Activated T-cell treated with anti-CD3 and anti-CD28 coated beads for 4 hours (primary cell): ENCODE results near the gene CNMD.

ENCODE experiments used
- DNase-seq: peaks from one replicate; pipeline ENCODE4 v3.0.0-alpha.2; 2020

CNMD gene

DNA sequence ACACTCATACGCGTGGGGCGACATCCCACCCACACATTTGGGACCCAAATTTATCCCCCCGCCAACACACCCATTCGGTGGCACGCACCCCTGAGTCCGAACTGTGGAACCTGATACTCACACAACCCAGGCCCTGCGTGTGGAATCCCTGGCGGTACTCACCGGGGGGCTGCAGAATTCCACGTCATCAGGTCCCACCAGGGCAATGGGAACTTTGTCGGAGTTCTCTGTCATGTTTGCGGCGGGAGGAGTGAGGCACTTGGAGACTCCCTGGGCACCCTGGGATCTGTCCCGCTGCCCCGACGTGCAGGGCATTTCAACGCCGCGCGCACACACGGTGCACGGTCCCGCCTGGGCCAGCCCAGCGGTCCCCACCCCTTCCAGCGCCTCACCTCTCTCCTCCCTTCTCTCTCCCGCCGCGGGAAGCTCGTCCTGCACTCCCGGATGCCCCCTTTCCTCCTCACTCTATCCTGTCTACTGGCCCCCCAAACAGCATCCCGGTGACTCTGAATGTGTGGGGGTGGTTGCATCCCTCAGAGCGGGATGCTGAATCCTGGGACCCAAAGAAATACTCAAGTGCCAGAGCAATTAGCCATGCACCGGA is at the start of gene CNMD:
Gene CNMD, minus strand, starts transcription at position 353 of the 604 bp plus-strand sequence. Its CDS starts 119 bp downstream, at position 234.
- DNase-seq, result no peak

DNA sequence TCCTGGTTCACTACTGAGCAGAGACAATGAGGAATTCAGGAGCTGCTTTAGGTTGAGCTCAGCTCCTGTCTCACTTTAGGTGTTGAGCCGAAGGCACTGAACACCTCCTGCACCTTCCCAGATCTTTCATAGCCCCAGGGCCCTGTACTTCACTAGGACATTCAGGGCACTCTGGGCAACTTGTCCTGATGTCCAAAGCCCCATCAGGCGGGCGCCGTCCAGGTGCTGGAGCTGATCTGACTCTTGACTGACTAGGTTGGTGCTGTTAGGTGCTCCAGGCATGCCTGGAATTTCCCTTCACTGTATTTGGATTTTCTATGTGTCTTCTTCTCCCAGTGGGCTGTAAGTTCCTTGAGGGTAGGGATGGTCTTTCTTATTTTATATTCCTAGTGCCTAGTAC is 48.4 kb upstream of the CNMD start:
- no peak for DNase-seq

DNA sequence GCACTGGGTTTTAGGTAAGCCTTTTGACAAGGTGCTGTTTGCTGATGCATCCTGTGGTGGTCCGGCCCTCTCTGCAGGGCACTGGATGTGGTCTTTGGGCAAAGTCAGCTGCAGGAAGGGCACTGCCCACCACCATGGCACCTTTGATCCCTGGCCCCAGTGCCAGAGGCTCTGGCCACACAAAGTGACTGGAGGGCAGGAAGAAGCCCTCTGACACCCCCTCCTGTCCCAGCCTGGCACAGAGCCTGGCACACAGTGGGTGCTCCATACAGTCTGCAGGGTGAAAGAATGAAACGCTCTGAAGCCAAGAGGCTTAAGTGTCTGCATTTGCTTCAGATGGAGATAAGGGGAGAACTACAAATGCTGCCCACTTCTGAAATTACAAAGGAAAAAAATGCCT is 47.6 kb upstream of the CNMD start:
- DNase-seq, result no peak

DNA sequence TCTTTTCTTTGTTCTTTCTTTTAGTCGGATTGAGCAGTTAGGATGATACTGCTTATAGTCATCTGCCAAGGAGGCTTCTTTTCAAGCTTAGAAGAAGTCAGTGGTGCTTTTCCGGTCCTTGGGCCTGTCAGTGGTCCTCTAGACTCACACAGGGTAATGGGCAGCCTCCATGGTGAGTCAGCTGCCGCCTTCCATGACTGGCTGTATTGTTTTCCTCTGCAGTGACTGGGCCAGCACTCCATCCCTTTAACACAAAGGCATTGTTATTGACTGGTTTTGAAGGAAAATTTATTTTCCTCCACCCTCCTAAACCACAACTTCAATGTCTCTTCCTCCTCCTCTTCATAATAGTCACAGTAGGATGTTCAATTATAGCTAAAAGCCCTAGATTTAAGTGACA is 47.1 kb upstream of the CNMD start:
- no peak for DNase-seq

DNA sequence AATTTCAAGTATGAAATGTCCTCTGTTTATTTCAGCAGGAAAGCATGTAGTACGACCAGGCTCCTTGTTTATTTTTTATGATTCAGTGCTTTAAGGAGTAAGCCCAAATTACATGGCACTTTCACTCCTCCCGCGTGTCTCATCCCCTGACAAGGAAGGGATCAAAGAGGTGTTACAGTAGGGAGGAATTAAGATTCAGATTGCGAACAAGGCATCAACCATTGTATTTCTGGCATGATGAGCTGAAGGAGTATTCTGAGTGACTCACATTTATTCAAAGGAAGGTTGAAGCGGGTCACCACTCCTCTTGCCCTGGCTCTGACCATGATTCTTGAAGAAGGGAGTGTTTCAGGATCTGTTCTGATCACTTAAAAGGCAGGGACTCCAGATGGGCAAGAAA is 46.1 kb upstream of the CNMD start:
- DNase-seq, result no peak

DNA sequence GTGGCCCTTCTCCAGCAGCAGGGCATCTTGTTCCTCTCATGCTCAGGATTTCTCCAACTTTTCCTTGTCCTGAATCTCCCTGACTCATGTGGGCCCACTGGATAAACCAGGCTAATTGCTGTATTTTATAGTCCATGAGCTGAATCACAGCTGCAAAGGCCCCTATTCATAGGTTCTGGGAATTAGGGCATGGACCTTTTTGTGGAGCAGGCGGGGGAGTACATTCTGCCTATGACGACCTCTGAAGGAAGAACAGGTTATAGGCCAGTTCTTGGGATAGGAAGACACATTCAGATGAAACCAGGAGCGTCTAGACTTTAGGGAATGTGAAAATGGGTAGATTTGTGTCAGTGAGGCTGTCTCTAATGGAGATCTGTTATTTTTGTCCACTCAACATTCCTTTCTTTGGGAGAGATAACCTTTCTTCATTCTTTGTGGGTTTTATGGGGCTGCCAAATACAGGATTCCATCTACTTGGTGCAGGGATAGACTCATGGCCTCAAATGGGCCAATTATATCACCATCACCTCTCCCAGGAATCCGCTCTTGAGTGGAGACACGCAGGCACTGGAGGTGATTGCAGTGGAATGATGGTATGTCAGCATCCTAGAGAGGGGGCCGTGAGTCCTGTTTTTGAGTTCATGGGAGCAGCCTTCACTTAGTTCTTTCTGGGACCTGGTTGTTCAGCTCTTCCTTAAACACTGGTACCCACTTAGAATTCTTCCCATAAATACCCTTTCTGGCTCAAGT is 45.1 kb upstream of the CNMD start:
- no peak for DNase-seq

DNA sequence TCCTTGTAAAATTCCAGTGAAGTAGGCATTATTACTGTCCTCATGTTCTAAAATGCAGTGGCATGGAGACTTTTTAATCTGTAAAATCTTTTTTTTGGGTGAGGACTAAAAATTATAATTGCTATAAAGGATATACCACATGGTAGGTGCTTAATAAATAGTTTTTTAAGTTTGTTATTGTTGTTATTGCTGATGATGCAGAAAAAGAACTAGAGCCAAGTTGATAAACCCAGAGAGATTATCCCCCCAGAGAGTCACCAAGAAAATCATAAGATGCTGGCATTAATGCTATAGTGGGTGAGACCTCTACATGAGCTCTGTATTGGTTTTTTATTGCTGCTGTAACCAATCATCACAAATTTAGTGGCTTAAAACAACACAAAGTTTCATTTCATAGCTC is 44.3 kb upstream of the CNMD start:
- DNase-seq, result no peak

DNA sequence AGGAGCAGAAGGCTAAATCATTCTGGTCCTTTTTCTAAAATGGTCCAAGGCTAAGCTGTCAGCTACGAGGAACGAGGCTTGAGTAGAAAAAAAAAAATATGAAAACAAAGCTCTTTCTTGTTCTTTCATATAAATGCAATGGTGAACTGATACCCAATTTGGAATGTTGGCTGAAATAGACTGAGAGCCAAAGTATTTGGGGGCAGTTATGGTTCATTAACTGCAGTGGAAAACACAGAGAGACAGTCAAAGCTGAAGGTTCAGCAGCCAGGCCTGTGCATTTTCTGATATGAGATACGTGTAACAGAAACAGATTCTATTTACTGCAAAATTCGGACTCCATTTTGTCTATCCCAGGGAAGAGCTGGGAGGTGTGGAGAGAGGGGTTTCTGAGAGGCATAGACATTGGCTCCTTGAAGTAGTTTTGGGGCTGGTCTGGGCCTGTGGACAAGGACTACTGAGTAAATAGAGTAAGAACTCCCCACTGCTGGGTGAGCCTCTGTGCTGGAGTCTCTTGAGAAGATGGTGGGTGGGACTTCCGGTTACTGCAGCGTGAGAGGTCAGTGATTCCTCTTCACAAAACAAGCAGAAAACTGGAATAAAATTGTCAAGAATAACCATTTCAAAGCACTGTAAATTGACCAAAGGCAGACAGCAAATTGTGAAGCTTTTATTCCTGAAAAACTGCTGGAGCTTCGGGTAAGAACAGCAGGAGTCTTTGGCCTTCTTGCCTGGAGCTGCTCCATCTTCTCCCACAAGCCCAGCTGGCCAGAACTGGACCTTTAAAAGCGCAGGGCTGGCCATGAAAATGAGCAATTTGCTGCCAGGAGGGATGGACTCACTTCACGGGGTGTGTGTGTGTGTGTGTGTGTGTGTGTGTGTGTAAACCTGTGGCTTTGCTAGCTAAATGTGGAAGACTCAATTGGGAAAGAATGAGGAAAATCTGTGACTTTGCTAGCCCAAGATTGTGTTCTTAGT is 43.1 kb upstream of the CNMD start:
- no peak for DNase-seq

DNA sequence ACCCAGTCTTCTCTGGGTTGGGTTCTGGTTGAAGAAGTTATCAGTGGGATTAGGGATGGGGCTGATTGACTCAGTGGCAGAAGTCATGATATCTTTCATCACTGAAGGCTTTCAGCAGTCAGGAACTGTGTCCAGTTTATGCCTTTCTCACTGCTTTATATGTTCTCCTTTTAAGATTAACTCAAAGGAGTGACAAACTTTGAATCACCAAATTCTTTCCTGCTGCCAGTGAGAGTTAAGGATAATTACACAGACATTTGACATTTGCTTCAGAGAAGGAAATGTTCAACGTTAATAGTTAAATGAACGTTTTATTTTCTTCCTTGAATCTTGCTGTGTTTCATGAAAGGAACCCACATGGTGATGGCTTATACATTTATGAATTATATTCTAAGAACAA is 41.0 kb upstream of the CNMD start:
- DNase-seq, result no peak

DNA sequence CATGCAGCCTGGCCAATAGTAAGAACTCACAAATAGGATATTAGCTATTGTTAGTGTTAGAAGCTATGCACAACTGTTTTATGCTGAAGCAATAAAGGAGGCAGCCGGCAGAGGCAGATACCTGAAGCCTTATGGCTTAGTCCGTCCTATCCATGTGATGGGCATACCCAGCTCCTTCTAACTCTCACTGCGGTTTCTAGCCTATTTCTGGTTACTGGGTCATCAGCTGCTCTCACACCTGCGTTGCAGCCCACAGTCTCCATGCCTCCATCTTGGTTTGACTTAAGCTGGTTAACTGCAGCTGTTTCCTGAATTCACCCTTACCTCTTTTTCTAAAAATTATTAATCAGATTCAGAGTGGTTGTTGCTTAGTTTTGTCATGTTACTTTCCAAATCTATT is 40.5 kb upstream of the CNMD start:
- no peak for DNase-seq

DNA sequence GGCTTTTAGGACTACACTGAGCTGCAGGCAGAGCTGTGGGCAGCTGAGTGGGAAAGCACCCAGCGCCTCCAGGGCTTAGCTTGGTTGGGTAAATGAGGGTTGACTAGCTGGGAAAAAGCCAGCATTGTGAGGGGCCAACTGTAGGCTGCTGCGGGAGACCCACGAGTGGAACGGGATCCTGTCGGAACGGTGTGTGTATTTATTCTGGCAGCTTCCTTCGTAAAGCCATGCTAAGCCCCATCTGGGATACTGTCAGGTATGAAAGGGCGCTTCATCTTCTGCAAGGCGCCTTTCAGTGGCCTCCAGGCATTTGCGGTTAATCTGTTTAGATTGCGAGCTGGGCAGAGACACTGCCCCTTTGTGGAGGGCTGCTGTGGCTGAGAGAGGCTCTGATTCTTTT is 39.5 kb upstream of the CNMD start:
- no peak for DNase-seq

DNA sequence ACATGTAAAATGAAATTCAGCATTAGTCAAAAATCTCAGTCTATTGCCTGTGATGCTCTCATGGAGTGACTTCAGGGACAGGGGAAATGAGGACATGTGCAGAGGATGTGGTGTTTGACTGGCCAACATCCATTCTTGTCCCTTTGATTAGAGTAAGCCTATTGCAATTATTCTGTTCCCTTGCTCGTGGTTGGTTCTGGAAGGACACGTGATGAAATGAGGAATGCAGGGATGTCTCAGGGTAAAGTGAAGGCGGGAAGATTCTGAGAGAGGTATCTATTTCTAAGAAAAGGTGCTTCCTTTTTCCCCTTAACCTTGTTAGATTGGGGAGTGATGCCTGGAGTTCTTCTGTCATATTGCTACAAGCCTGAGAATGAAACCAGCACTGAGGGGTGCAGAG is 37.1 kb upstream of the CNMD start:
- no peak for DNase-seq

DNA sequence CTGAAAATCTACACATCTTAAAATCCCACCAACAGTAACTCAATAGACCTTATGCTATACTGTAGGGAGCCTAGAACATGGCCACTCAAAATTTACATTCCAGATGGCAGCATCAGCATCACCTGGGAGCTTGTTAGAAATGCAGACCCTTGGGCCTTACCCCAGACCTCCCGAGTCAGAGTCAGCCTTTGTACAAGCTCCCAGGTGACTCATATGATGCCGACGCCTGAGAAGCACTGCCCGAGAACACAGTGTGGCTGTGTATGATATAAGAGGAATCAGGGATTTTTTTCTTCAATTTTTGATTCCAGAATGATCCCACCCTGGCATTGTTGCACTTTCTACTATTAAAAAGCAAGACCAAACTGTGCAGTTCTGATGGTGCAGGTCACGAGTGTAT is 35.9 kb upstream of the CNMD start:
- DNase-seq, result no peak

DNA sequence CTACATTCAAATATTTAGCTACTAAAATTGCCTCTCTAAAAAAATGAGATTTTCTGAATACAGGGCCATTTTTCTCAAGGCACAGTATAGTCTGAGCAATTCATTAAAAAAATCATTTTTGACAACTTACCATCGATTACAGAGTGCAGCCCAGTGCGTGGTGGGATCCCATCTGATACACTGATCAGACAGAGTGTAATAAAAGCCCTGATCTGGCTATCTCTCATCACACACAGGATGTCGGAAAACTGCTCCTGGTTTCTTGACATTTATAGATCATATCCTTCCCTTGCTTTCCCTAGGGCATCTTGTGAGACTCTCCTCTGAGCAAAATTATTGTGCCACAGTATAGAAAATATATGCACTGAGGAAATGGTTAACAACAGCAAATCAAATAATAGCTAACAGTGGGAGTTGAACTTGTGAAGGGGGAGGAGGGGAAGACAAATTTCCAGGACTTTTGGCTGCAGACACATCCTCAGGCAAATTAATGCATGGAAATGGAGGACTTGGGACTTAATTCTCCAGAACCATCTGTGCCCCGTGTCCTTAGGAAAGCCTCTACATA is 28.4 kb upstream of the CNMD start:
- no peak for DNase-seq

DNA sequence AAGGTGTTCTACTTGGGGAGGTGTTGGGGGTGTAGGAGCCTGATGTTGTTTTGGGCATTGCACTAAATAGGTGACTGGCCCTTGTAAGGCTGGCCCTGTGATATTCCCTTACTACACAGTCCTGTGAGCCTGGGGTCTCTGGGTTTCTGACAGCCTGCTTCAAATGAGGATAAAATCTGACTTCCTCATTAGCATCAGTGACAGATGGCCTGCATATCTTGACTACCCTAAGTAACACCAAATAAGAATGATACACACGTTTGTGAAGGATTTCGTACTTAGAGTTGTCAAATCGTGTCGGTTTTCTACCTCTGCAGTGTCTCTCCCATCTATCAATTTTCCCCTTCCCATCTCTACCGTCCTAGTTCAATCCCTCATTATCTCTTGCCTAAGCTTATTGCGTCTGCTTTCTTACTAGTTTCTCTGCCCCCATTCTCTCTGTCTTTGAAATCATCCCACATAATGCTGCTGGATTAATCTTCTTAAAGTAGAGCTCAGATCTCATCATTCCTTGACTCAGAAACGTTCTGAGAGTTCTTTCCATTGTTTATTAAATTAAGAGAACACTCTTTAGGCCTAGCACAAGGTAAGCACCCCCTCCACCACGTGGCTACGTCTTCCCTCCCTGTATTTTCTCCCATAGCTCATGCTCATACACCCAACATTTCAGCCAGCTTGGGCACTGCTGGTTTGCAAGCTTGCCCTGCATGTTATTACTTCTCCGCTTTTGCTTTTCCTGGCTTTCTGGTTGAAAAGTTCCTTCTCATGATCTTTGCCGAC is 26.2 kb upstream of the CNMD start:
- DNase-seq, result no peak

DNA sequence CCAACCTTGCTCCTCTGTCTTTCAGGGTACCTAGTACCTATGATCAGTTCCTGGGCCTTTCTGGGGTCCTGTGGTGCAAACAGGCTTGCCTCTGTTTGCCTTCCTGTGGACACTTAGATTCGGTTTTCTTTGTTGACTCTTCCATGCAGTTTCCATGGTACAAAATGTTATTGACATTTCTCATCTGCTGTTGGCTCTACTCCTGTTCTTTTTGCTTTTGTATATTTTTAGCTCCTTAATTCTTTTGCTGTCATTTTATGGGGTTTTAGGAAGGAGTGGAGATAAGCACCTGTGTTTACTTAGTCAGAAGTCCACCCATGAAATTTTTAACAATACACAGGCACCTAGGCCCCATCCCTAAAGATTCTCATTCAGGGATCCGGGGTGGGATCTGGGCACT is 20.5 kb upstream of the CNMD start:
- no peak for DNase-seq

DNA sequence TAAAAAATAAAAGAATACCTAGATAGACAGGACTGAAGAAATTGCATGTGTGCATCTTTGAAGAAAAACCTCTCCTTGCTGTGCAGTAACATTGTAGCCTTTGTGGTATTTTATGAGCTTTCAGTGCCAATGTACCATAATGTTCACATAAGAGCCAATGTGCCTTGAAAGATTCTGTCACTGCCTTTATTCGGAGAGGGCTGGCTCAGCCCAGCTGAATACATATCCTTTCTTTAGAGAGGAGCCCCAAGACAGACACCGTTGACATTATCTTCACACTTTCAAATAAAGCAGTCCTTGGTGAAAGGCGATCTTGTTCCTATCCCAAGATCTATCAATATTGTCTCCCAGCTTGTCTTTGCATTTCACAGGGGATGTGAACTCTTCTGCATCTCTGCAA is 18.5 kb upstream of the CNMD start:
- no peak for DNase-seq

DNA sequence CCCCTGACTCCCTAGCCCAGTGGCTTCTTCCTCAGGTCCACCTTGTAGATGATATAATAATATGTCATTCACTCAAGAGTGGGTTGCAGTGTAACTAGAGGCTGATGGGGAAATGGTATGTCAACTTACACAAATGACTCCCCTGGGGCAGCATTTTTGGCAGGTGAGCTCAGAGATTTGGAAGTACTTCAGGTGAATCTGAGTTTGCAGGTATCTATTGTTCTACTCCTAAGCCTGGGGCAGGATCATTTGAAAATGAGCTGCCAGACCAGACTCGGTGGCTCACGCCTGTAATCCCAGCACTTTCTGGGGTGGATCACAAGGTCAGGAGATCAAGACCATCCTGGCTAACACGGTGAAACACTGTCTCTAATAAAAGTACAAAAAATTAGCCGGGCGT is 11.6 kb upstream of the CNMD start:
- no peak for DNase-seq

DNA sequence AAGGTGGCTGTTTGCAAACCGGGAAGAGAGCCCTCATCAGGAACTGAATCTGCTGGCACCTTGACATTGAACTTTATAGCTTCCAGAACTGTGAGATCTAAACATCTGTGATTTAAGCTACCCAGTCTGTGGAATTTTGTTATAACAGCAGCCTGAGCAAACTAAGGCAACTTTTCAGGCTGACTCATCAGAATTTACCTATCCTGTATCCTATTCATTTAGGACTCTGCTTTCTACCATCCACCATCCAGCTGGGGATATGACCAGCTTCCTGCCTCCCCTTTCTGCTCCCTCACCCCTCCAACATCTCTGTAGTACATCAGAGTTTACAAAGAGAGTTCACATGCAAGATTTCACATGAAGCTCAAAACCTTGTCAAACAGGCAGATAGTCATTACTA is 11.1 kb upstream of the CNMD start:
- DNase-seq, result no peak

DNA sequence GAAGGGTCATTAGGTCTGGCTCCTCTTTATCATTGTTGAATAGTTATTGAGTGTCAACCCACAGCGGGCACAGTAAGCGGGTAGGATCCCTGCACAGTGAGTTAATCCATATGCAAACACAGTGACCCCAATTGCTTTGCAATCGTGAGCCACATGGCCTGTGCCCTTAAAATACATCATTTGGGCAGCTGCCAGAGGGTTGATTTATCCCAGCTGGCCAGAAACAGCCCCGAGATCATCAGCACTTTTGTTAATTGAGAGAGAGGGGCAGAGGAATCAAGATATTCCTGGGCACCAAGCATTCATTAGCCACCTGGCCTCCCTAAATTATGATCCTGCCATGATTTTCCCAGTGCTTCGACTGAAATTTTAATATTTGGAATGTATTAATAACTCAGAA is 9.8 kb upstream of the CNMD start:
- no peak for DNase-seq

DNA sequence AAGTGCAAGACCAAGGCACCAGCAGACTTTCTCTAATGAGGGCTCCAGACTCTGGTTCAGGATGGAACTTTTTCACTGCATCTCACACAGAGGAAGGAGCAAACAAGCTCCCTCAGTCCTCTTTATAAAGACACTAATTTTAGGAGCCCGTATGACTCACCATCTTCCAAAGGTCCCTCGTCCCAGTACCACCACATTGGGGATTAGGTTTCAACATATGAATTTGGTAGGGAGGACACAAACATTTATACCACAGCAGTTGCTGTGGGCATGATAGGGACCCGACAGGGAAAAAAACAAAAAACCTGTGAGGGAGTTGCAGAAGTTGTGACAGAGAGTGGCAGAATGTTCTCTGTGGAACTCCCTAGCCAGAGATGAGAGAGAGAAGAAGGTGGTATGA is 6.5 kb upstream of the CNMD start:
- no peak for DNase-seq

DNA sequence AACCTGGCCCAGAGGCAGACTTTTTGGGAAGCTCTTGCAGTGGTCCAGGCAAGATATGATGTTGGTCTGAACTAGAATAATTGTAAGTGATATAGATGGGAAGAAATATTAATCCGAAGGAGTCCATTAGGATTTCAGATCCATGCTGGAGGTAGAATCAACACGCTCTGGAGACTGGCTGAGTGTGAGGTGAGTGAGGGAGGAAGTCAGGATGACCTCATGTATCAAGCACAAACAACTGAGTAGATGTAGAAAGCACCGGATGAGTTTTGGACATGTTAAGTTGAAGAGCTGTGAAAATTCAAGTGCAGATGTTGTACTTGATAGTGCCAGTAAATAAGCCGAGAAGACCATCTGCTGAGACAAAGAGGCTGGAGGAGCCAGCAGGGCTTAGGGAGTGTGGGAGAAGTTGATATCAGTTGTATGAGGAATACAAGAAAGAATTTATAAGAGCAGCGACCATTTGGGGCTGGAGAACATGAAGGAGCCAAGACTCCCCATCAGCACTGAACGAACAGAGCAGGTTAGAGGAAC is 5.3 kb upstream of the CNMD start:
- DNase-seq, result no peak
